Choroid plexus epithelial cell (primary cell): ENCODE measurements around the gene ATG7.

Source experiments
- DNase-seq: peaks from one replicate; pipeline ENCODE4 v3.0.0-alpha.2; 2010; ENCODE audit warnings: low read depth
- H3K4me3 ChIP-seq: 2 replicates; pipeline ENCODE4 v1.5.1; 2011; ENCODE audit warnings: low read depth, mild to moderate bottlenecking, control low read depth, low read length, moderate library complexity
- CTCF ChIP-seq: conservative IDR thresholded peaks from 2 replicates; pipeline ENCODE4 v1.5.1; 2011; ENCODE audit warnings: low read depth, mild to moderate bottlenecking, control low read depth, inconsistent platforms, low read length, moderate library complexity

Gene ATG7

GRCh38 chr3:11538581-11538980 lies 266.4 kb downstream of the ATG7 start:
- H3K4me3 ChIP-seq: no peak overlapping the region
- TF ChIP-seq CTCF: no peak
- DNase-seq: no peak

- DNase-seq: no peak
- H3K4me3 ChIP-seq: no peak overlapping the region
- no peak for TF ChIP-seq CTCF
These were observed 267.0 kb downstream of the ATG7 start for GRCh38 chr3:11539218-11539617.

GRCh38 chr3:11539677-11540076 lies 267.5 kb downstream of the ATG7 start:
- DNase-seq: no peak
- TF ChIP-seq CTCF: no peak
- H3K4me3 ChIP-seq: no peak overlapping the region

- DNase-seq: no peak
- no peak overlapping the region for H3K4me3 ChIP-seq
- TF ChIP-seq CTCF: no peak
These were observed 269.4 kb downstream of the ATG7 start for GRCh38 chr3:11541321-11542303.

GRCh38 chr3:11542551-11542950 lies 270.4 kb downstream of the ATG7 start:
- no peak overlapping the region for H3K4me3 ChIP-seq
- no peak for TF ChIP-seq CTCF
- DNase-seq: no peak

- DNase-seq: no peak
- H3K4me3 ChIP-seq: no peak overlapping the region
- TF ChIP-seq CTCF: no peak
These were observed 271.1 kb downstream of the ATG7 start for GRCh38 chr3:11543141-11543947.
